HL-60 (cell line): ENCODE data around the gene TRAF3IP1.
A peak's percentile ranks its signal among the peaks of the same experiment; 100 is the strongest.
"Not testable (repeated sequence)": the region's sequence is repeated elsewhere in the genome, so short reads cannot be mapped to it uniquely, and the experiment has no call there.

ENCODE experiments used
- DNase-seq, 2 experiments: peaks; one replicate each; pipeline ENCODE4 v3.0.0-alpha.2; 2010 to 2020; ENCODE audit warnings: low read depth in 1 of 2, low spot score in 1 of 2
- H3K27ac ChIP-seq: fragments of 250-450 bp; sonication (Bioruptor Pico); replicated peaks from 2 replicates; pipeline ENCODE4 v1.5.1; 2020; ENCODE audit warnings: mild to moderate bottlenecking, moderate library complexity
- H3K27me3 ChIP-seq: fragments of 250-450 bp; sonication (Bioruptor Pico); 2 replicates; pipeline ENCODE4 v1.5.1; 2021; ENCODE audit warnings: mild to moderate bottlenecking, moderate library complexity; ENCODE audit not compliant: insufficient read depth, poor library complexity, severe bottlenecking
- H3K4me3 ChIP-seq: replicated peaks from 2 replicates; pipeline ENCODE4 v1.5.1; 2011; ENCODE audit warnings: mild to moderate bottlenecking, control low read depth, low read length; ENCODE audit not compliant: insufficient read depth
- GABPA ChIP-seq: IDR thresholded peaks from 2 replicates; pipeline ENCODE4 v1.6.1; 2012; ENCODE audit warnings: low read depth
- POLR2AphosphoS5 ChIP-seq: IDR thresholded peaks from 2 replicates; pipeline ENCODE4 v1.6.1; 2012; ENCODE audit warnings: low read depth
- SPI1 ChIP-seq: IDR thresholded peaks from 2 replicates; pipeline ENCODE4 v1.6.1; 2012; ENCODE audit warnings: low read depth, mild to moderate bottlenecking, borderline replicate concordance
- TF ChIP-seq, protein P1 (sequence below): IDR thresholded peaks from one replicate; pipeline ENCODE4 v1.5.1; 2011; ENCODE audit warnings: low read length, control low read depth, inconsistent platforms; ENCODE audit not compliant: insufficient read depth
- TF ChIP-seq, protein P2 (sequence below): IDR thresholded peaks from 2 replicates; pipeline ENCODE4 v1.6.1; 2012; ENCODE audit warnings: low read depth; ENCODE audit not compliant: insufficient replicate concordance

The TRAF3IP1 gene

DNA sequence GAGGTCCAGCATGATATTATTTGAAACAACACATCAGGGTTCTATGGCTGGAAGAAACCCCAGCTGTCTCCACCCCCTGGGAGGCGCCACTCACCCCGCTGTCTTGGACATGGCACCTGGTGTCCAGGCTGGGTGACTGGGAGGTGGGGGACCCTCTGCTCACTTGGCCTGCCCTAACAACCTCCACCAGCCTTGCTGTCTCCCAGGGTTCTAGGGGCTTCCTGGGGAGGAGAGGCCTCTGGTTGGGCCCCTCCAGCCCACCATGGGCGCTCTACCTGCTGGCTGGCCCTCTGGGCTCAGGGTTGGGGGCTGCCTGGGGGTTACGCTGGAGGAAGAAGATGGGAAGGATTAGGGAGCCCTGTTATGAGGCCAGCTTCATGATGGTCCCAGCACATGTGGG is 48.2 kb upstream of the TRAF3IP1 start:
- DNase-seq, result no peak
- TF ChIP-seq GABPA (no peak), POLR2AphosphoS5 (no peak), SPI1 (no peak)
- TF ChIP-seq, protein P1, sequence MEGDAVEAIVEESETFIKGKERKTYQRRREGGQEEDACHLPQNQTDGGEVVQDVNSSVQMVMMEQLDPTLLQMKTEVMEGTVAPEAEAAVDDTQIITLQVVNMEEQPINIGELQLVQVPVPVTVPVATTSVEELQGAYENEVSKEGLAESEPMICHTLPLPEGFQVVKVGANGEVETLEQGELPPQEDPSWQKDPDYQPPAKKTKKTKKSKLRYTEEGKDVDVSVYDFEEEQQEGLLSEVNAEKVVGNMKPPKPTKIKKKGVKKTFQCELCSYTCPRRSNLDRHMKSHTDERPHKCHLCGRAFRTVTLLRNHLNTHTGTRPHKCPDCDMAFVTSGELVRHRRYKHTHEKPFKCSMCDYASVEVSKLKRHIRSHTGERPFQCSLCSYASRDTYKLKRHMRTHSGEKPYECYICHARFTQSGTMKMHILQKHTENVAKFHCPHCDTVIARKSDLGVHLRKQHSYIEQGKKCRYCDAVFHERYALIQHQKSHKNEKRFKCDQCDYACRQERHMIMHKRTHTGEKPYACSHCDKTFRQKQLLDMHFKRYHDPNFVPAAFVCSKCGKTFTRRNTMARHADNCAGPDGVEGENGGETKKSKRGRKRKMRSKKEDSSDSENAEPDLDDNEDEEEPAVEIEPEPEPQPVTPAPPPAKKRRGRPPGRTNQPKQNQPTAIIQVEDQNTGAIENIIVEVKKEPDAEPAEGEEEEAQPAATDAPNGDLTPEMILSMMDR, result no peak
- TF ChIP-seq, protein P2, sequence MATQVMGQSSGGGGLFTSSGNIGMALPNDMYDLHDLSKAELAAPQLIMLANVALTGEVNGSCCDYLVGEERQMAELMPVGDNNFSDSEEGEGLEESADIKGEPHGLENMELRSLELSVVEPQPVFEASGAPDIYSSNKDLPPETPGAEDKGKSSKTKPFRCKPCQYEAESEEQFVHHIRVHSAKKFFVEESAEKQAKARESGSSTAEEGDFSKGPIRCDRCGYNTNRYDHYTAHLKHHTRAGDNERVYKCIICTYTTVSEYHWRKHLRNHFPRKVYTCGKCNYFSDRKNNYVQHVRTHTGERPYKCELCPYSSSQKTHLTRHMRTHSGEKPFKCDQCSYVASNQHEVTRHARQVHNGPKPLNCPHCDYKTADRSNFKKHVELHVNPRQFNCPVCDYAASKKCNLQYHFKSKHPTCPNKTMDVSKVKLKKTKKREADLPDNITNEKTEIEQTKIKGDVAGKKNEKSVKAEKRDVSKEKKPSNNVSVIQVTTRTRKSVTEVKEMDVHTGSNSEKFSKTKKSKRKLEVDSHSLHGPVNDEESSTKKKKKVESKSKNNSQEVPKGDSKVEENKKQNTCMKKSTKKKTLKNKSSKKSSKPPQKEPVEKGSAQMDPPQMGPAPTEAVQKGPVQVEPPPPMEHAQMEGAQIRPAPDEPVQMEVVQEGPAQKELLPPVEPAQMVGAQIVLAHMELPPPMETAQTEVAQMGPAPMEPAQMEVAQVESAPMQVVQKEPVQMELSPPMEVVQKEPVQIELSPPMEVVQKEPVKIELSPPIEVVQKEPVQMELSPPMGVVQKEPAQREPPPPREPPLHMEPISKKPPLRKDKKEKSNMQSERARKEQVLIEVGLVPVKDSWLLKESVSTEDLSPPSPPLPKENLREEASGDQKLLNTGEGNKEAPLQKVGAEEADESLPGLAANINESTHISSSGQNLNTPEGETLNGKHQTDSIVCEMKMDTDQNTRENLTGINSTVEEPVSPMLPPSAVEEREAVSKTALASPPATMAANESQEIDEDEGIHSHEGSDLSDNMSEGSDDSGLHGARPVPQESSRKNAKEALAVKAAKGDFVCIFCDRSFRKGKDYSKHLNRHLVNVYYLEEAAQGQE, result no peak
- H3K27me3 ChIP-seq, result no peaks in the 10 kb centered on the region
- H3K27ac ChIP-seq, result no peak overlapping the region
- no peak overlapping the region for H3K4me3 ChIP-seq

DNA sequence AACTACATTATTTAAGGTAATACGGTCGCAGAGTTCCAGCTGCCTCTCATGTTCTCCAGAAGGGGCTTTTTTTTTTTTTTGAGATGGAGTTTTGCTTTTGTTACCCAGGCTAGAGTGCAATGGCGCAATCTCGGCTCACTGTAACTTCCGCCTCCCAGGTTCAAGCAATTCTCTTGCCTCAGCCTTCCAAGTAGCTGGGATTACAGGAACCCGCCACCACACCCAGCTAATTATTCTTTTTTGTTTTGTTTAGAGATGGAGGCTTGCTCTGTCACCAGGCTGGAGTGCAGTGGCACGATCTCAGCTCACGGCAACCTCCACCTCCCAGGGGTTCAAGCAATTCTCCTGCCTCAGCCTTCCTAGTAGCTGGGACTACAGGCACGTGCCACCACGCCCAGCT is 46.9 kb upstream of the TRAF3IP1 start:
- H3K27me3 ChIP-seq, H3K4me3 ChIP-seq: not testable (repeated sequence)
- peak overlapping the region; percentile 27; the same call in 1 of the 2 replicates for H3K27ac ChIP-seq
- DNase-seq, result peak in 1 of 2 experiments; percentile 77

- Histone ChIP-seq H3K27me3 (no peaks in the 10 kb centered on the region), H3K4me3 (no peak overlapping the region), H3K27ac (no peak overlapping the region)
- no peak for TF ChIP-seq SPI1
- TF ChIP-seq, protein P1, result no peak
- no peak for TF ChIP-seq POLR2AphosphoS5
- TF ChIP-seq, protein P2, result no peak
- no peak for TF ChIP-seq GABPA
- no peak for DNase-seq
Measured at GRCh38 chr2:238274152-238274865, 46.0 kb upstream of the TRAF3IP1 start.

DNA sequence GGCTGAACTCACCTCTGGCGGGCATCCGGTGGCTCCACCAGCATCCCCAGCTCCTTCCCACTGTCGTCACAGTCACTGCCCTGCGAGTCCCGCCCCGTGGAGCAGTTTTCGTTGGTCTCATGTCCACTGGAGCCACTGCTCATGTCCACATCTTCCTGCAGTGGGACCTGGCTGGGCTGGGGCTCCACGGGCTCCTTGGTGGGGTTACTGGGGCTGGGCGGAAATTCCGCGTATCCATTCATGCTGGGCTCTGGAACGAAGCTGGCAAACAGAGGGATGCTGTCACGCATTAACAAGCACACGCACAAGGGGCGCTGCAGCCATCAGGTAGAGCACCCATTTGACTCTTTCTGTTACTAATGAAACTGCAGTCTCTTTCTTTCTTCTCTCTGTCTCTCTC is 42.6 kb upstream of the TRAF3IP1 start:
- Histone ChIP-seq H3K4me3 (no peak overlapping the region), H3K27me3 (no peaks in the 10 kb centered on the region), H3K27ac (no peak overlapping the region)
- TF ChIP-seq, protein P1, result no peak
- TF ChIP-seq, protein P2, result no peak
- TF ChIP-seq POLR2AphosphoS5, result no peak
- no peak for TF ChIP-seq SPI1
- no peak for TF ChIP-seq GABPA
- no peak for DNase-seq
